HL-60 (cell line): ENCODE results near the gene KIAA1549.

Source experiments
- DNase-seq, 2 experiments: peaks; one replicate each; pipeline ENCODE4 v3.0.0-alpha.2; 2010 to 2020; ENCODE audit warnings: low read depth in 1 of 2, low spot score in 1 of 2
- H3K27ac ChIP-seq: fragments of 250-450 bp; sonication (Bioruptor Pico); replicated peaks from 2 replicates; pipeline ENCODE4 v1.5.1; 2020; ENCODE audit warnings: mild to moderate bottlenecking, moderate library complexity
- H3K27me3 ChIP-seq: fragments of 250-450 bp; sonication (Bioruptor Pico); 2 replicates; pipeline ENCODE4 v1.5.1; 2021; ENCODE audit warnings: mild to moderate bottlenecking, moderate library complexity; ENCODE audit not compliant: insufficient read depth, poor library complexity, severe bottlenecking
- H3K4me3 ChIP-seq: replicated peaks from 2 replicates; pipeline ENCODE4 v1.5.1; 2011; ENCODE audit warnings: mild to moderate bottlenecking, control low read depth, low read length; ENCODE audit not compliant: insufficient read depth
- GABPA ChIP-seq: IDR thresholded peaks from 2 replicates; pipeline ENCODE4 v1.6.1; 2012; ENCODE audit warnings: low read depth
- POLR2AphosphoS5 ChIP-seq: IDR thresholded peaks from 2 replicates; pipeline ENCODE4 v1.6.1; 2012; ENCODE audit warnings: low read depth
- SPI1 ChIP-seq: IDR thresholded peaks from 2 replicates; pipeline ENCODE4 v1.6.1; 2012; ENCODE audit warnings: low read depth, mild to moderate bottlenecking, borderline replicate concordance
- TF ChIP-seq, protein P1 (sequence below): IDR thresholded peaks from 2 replicates; pipeline ENCODE4 v1.6.1; 2012; ENCODE audit warnings: low read depth; ENCODE audit not compliant: insufficient replicate concordance
- TF ChIP-seq, protein P2 (sequence below): IDR thresholded peaks from one replicate; pipeline ENCODE4 v1.5.1; 2011; ENCODE audit warnings: low read length, control low read depth, inconsistent platforms; ENCODE audit not compliant: insufficient read depth

KIAA1549 gene

DNA sequence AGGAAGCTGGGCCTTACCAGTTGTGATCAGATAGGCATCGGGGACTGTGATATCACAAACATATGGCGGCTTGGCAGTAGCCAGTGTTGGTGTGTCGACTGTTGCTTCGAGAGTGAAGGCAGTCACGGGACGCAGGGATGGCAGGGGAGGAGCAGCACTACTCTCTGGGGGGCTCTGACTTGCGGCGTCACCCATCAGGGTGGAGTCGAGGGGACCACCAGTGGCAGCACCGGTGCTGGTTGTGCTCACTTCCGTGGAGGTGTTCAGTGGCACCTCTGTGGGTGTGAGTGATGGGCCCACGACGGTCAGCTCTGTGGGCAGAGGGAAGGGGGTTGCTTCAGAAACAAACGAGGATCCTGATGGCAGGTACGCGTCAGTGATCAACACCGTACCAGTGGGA, 64.5 kb downstream of the KIAA1549 start:
- no peaks in the 10 kb centered on the region for H3K27me3 ChIP-seq
- no peak overlapping the region for H3K4me3 ChIP-seq
- H3K27ac ChIP-seq = no peak overlapping the region
- no peak for DNase-seq
- no peak for TF ChIP-seq POLR2AphosphoS5
- TF ChIP-seq, protein P1, sequence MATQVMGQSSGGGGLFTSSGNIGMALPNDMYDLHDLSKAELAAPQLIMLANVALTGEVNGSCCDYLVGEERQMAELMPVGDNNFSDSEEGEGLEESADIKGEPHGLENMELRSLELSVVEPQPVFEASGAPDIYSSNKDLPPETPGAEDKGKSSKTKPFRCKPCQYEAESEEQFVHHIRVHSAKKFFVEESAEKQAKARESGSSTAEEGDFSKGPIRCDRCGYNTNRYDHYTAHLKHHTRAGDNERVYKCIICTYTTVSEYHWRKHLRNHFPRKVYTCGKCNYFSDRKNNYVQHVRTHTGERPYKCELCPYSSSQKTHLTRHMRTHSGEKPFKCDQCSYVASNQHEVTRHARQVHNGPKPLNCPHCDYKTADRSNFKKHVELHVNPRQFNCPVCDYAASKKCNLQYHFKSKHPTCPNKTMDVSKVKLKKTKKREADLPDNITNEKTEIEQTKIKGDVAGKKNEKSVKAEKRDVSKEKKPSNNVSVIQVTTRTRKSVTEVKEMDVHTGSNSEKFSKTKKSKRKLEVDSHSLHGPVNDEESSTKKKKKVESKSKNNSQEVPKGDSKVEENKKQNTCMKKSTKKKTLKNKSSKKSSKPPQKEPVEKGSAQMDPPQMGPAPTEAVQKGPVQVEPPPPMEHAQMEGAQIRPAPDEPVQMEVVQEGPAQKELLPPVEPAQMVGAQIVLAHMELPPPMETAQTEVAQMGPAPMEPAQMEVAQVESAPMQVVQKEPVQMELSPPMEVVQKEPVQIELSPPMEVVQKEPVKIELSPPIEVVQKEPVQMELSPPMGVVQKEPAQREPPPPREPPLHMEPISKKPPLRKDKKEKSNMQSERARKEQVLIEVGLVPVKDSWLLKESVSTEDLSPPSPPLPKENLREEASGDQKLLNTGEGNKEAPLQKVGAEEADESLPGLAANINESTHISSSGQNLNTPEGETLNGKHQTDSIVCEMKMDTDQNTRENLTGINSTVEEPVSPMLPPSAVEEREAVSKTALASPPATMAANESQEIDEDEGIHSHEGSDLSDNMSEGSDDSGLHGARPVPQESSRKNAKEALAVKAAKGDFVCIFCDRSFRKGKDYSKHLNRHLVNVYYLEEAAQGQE = no peak
- TF ChIP-seq GABPA = no peak
- no peak for TF ChIP-seq SPI1
- TF ChIP-seq, protein P2, sequence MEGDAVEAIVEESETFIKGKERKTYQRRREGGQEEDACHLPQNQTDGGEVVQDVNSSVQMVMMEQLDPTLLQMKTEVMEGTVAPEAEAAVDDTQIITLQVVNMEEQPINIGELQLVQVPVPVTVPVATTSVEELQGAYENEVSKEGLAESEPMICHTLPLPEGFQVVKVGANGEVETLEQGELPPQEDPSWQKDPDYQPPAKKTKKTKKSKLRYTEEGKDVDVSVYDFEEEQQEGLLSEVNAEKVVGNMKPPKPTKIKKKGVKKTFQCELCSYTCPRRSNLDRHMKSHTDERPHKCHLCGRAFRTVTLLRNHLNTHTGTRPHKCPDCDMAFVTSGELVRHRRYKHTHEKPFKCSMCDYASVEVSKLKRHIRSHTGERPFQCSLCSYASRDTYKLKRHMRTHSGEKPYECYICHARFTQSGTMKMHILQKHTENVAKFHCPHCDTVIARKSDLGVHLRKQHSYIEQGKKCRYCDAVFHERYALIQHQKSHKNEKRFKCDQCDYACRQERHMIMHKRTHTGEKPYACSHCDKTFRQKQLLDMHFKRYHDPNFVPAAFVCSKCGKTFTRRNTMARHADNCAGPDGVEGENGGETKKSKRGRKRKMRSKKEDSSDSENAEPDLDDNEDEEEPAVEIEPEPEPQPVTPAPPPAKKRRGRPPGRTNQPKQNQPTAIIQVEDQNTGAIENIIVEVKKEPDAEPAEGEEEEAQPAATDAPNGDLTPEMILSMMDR = no peak

DNA sequence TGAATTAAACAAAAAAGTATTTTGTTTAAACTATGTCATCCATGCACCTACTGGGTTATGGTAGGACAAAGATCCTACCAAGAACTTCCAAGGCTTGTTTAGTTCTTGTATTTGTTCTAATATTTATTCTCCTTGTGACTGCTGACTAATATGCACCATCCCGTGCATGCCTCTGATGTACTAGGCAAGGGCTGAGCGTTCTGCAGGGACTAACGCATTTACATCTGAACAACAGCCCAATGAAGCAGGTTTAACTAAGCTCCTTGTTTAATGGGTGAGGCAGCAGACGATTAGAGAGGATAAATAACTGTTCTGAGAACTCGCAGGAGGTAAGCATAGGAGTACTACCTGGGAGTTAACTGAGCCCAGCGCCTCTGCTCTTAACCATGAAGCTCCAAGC, 64.9 kb downstream of the KIAA1549 start:
- Histone ChIP-seq H3K27ac (no peak overlapping the region), H3K27me3 (no peaks in the 10 kb centered on the region), H3K4me3 (no peak overlapping the region)
- TF ChIP-seq, protein P2 = no peak
- TF ChIP-seq GABPA = no peak
- no peak for TF ChIP-seq POLR2AphosphoS5
- TF ChIP-seq, protein P1 = no peak
- no peak for TF ChIP-seq SPI1
- DNase-seq = no peak

DNA sequence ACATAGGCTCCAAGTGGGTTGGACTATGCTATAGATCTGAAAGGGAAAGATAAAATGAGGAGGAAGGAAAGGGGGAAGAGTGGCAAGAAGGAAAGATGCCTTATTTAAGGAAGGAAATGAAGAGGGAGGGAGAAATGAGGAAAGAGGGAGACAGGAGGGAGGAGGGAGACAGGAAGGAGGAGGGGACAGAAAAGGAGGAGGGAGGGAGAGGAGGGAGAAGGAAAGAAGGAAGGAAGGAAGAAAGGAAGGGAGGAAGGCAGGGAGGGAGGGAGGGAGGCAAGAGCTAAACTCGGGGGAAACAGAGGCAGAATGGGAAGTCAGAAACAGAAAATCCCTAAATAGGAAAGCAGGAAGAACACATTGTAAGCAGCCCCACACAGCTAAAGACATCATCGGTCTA, 67.4 kb downstream of the KIAA1549 start:
- Histone ChIP-seq H3K4me3 (no peak overlapping the region), H3K27me3 (no peaks in the 10 kb centered on the region), H3K27ac (no peak overlapping the region)
- no peak for DNase-seq
- no peak for TF ChIP-seq SPI1
- no peak for TF ChIP-seq POLR2AphosphoS5
- TF ChIP-seq GABPA = no peak
- TF ChIP-seq, protein P2 = no peak
- TF ChIP-seq, protein P1 = no peak
